Fibroblast of pulmonary artery (primary cell): ENCODE results near the gene ZNF549.
"Not testable (repeated sequence)": the region's sequence is repeated elsewhere in the genome, so short reads cannot be mapped to it uniquely, and the experiment has no call there.

Experiments
- DNase-seq: peaks from one replicate; pipeline ENCODE4 v3.0.0-alpha.2; 2010; ENCODE audit warnings: low read depth
- H3K4me3 ChIP-seq: replicated peaks from 2 replicates; pipeline ENCODE4 v1.5.1; 2011; ENCODE audit warnings: low read depth, mild to moderate bottlenecking, control low read depth, low read length, moderate library complexity
- CTCF ChIP-seq: IDR thresholded peaks from 2 replicates; pipeline ENCODE4 v1.5.1; 2011; ENCODE audit warnings: mild to moderate bottlenecking, control low read depth, low read length, inconsistent platforms; ENCODE audit errors: missing control alignments

The ZNF549 gene

GRCh38 chr19:57515255-57515654 lies 11.9 kb upstream of the ZNF549 start:
- no peak overlapping the region for H3K4me3 ChIP-seq
- no peak for DNase-seq
- TF ChIP-seq CTCF, result no peak

GRCh38 chr19:57518021-57518420 lies 9.1 kb upstream of the ZNF549 start:
- H3K4me3 ChIP-seq, DNase-seq: not testable (repeated sequence)

- no peak overlapping the region for H3K4me3 ChIP-seq
- TF ChIP-seq CTCF, result no peak
- DNase-seq, result peak; percentile 7
Measured at GRCh38 chr19:57537953-57538547, 10.9 kb downstream of the ZNF549 start.

DNA sequence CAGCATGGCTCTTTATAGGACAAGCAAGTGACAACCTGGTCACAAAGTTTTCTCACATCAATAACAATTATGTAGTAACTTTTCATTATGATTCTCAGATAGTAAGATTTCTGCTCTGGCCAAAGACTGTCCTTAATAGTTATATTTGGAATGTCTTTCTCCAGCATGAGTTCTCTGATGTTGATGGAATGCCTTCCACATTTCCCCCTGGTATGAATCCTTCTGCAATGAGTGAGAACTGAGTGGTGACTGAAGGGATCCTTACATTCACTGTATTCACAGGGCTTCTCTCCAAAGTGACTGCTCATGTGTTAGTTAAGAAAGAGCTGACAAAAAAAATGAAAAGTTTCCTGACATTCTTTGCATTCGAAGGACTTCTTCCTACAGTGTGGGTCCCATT lies 19.4 kb downstream of the ZNF549 start:
- TF ChIP-seq CTCF, result no peak
- no peak overlapping the region for H3K4me3 ChIP-seq
- no peak for DNase-seq

DNA sequence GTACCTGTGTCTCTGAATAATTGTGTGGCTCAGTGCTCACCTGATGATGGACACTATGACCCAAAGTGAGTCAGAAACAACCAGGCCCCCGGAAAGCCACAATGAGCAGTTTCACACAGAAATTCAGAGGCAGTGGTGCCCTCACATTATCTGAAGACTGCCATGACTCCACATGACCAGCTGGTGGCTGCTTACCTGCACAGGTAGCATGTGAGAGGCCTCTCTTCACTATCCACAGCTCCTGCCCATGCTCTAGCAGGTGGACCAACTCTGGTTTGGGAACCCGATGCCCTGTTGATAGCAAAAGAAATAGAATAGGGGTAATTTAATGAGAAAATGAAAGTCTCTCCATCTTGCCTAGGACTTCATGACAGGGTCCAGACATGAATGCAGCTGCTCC lies 25.3 kb downstream of the ZNF549 start:
- no peak overlapping the region for H3K4me3 ChIP-seq
- DNase-seq, result no peak
- TF ChIP-seq CTCF, result no peak

DNA sequence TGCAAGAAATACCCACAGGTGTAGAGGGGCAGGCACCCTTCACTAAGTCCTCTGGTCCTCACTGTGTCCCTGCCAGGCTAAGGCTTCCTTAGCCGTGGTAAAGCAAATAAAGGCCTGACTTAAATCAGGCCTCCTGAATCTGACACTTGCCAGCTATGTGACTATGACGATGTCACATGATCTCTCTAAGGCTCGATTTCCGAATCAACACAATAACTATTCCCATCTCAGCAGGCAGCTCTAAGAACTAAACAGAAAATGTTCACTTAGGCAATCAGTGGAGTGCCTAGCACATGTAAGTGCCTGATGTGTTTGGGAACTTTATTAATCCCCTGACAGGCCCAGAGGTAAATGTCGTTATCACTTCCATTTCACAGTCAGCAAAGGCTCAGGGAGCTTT lies 30.5 kb downstream of the ZNF549 start:
- DNase-seq, result no peak
- no peak for TF ChIP-seq CTCF
- H3K4me3 ChIP-seq, result no peak overlapping the region

GRCh38 chr19:57558525-57558924 lies 31.4 kb downstream of the ZNF549 start:
- TF ChIP-seq CTCF, result peak; percentile 26
- DNase-seq, result peak; percentile 28
- peak overlapping the region; percentile 96 for H3K4me3 ChIP-seq
